GM19328 (cell line): ENCODE data around the gene LRRC8C.

ENCODE experiments used
- ATAC-seq: cut with Tn5 transposase; IDR thresholded peaks from one replicate; pipeline ENCODE4 v1.9.1; 2021; ENCODE audit warnings: mild to moderate bottlenecking, moderate library complexity; ENCODE audit not compliant: unreplicated experiment

The LRRC8C gene

GRCh38 chr1:89633248-89633799 is 404 bp downstream of the LRRC8C start:
- ATAC-seq = peak; percentile 40

DNA sequence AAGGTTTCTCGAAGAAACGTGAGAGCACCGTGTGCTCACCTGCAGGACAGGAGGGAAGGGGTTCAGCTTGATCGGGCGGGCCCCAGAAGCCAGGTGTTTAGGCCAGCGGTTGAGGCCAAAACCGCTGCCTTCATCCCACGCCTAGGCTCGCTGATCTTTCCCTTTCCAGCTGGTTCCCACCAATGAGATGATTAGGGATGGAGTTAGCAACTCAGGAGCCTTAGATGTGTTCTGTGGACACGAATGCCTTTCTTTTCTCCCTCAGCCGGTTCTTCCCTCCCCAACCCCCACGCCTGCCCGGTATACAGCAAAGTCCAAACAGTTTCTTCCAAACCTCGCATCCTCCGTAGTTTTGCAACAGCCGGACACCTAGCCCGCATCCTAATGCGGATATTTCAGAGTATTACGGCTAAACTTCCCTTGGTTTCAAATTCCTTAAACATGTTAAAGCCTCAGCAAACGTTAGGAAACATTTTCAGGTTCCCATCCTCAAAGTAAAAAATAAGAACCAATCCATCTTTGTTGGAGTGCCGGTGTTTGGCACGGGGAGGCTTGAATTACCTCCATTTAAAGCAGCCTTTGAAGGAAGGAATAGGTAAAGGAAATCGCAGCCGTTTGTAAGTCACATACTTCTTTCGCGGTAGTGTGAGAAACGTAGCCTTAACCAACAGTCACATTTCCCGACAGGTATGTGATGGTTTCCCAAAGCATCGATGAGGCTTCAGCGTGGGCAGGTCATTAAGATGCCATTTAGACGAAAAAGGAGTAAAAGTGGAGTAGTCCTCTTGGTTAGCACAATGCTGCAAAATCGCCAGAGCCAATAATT is 1.1 kb downstream of the LRRC8C start:
- ATAC-seq = no peak

DNA sequence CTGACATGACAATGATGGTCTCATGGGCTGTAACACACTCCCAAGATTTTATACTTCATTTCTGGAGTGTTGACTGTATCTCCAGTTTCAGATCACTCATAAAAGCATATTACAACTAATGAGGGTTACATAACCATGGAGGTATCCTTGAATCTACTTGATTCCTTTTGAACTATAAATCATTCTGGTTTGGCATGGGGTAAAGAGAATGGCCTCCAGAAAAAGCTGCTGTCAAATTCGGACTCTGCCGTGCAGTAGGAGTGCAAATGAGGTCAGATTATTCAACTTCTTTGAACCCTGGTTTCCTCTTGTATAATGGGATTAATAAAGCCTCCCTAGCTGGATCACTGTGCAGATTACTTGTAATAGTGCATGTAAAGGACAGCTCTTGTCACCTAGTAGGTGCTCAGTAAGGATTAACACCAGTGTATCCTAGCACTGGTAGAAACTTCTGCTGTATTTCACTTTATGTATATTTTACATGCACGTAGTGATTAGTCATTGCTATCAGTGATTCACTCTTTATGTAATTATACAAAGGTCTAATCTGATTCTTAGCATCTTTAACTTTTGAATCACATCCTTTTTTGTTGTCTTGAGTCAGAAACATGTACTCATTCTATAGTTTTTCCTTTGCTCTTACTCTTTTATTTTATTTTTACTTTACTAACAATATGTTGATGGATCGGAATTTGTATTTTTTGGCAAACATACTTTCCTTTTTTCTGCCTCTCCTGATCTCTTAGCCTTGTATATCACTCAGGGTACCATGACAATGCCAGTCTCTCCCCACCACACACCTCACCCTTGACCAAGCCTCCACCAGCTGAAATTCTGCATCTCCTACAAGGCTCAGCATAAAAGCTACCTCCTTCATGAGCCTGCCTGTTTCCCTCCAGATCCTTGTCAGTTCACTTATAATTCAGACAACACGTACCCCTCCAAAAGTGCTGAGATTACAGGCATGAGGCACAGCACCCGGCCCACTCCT is 3.2 kb downstream of the LRRC8C start:
- ATAC-seq = no peak

DNA sequence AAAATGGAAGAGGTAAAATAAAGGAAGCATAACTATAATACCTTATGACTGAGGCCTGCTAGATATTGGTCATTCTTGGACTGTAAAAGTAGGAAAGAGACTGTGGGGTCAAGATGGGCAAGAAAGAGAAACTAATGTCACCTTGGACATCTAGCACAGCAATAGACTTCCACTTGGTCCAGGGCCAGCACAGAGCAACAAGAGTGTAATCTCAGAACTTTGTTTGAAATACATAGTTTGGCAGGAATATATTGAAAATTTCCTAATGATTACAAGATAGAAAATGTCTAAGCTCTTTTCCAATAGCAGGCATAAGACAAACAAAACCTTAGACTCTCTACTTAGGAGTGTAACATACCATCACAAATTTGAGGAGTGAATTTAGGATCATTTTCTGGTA is 4.6 kb downstream of the LRRC8C start:
- no peak for ATAC-seq

DNA sequence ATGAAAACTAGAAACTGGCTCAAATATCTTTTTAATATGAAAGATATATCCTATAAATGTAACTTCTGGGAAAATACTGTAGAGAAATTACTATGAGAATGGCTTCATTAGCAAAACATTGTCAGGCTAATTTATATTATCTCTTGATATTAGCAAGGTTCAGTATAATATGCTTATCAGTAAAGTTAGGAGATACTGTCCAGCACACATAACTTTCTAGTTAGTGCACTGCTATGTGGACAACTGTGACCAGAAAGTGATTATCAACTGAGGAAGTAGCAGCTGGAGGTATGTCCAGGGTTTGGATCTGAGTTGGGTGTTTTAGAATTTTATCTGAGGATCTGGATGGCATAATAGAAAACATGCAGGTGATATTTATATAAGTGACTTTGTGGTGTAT is 7.5 kb downstream of the LRRC8C start:
- ATAC-seq = no peak

DNA sequence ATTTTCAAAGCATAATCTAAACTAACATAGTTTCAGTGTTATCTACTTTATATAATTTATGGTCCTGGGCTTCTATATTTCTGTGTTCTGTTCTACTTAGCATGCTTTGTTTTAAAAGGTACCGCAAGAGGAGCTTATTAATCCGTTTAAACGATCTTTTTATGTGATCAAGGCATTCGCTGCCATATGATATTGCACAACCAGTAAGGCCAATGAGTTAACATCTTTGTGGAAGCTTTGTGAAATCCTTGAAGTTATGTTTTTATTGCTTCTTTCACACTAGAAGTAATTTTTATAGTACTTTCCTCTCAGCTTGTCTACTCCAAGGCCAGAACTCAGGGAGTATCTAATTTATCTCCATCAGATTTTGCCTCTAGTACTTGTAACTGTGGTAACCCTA is 8.9 kb downstream of the LRRC8C start:
- no peak for ATAC-seq

- no peak for ATAC-seq
Measured at GRCh38 chr1:89643577-89643976, 10.7 kb downstream of the LRRC8C start.

DNA sequence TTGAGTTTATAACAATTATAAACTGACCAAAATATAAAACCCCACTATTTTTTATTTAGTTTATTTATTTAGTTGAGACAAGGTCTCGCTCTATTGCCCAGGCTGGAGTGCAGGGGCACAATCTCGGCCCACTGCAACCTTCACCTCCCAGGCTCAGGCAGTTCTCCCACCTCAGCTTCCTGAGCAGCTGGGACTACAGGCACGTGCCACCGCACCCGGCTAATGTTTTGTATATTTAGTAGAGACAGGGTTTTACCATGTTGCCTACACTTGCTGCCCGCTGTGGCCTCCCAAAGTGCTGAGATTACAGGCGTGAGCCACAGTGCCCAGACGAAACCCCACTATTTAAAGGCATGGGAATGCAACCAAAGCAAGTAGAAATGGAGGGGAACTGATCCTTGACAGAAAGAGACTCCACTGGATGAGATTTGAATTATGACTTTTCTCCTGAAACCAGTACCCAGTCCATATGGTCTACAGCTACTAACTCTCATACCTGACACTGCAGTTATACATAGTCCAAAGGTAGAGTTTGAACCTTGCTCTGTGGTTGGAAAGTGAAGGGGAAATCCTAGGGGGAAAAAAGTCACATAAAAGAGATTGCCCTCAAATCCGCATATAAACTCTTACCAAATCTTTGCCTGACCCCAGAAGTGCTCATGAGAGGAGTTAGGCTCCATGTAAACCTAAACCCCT is 11.3 kb downstream of the LRRC8C start:
- ATAC-seq = no peak

DNA sequence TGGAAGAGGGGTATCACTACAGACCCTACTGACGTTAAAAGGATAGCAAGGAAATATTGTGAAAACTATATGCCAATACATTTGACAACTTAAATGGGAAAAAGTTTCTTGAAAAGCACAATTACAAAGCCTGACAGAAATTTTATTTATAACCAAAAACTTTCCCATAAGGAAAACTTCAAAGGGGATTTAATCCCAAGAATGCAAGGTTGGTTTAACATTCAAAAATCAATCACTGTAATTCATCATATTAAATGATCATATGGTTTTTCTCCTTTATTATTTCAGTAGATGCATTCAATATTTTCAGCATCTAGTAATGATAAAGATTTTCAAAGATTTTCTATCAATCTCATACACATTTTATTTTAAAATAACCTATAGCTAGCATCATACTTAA is 13.3 kb downstream of the LRRC8C start:
- ATAC-seq = no peak

GRCh38 chr1:89649783-89650182 is 16.9 kb downstream of the LRRC8C start:
- no peak for ATAC-seq

GRCh38 chr1:89652373-89652772 is 19.5 kb downstream of the LRRC8C start:
- no peak for ATAC-seq

GRCh38 chr1:89657886-89658285 is 25.0 kb downstream of the LRRC8C start:
- no peak for ATAC-seq

- no peak for ATAC-seq
Measured at GRCh38 chr1:89659322-89660081, 26.6 kb downstream of the LRRC8C start.

- ATAC-seq = no peak
Measured at GRCh38 chr1:89660224-89661061, 27.5 kb downstream of the LRRC8C start.

- ATAC-seq = no peak
Measured at GRCh38 chr1:89665941-89666340, 33.0 kb downstream of the LRRC8C start.

DNA sequence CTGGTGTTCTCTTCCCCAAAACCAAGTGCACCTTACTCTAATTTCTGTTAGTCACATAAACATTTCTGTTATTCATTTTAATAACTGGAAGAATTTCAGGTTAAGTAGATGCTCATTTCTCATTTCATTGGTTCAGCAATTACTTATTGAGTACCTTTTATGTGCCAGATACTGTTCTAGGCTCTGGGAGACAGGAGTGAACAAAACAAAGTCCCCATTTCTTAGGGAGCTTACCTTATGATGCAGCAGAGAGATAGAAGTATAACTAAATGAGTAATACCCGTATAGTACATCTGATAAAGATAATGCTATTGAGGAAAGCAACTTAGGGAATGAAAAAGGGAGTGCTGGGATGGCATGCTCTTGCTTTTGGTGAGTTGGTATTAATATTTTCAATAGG is 33.7 kb downstream of the LRRC8C start:
- ATAC-seq = no peak

GRCh38 chr1:89667691-89668090 is 34.8 kb downstream of the LRRC8C start:
- no peak for ATAC-seq

GRCh38 chr1:89668961-89669360 is 36.0 kb downstream of the LRRC8C start:
- ATAC-seq = no peak

DNA sequence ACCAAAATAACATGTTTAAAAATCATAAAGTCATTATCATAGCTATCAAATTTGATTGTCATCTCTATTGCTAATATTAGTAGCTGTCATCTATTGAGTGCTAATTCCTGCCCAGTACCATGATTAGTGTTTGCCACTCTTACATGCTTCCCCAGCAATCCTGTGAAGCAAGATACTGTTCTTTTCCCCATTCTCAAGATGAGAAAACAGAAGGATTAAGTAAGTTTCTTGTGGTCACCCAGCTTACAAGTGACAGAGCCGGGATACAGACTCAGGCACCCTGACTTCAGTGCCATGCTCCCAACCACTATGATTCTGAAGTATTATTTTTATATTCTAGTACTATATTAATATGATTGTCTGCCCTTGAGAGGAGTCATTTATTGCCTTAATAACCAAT is 36.5 kb downstream of the LRRC8C start:
- no peak for ATAC-seq
